Stimulated activated CD4-positive, alpha-beta T cell treated with anti-CD3 and anti-CD28 coated beads, TNF-alpha, amount 100 ng/mL, for 4 hours (primary cell): Measurements from ENCODE around the gene EIF1AD.
"Not testable (repeated sequence)": the region's sequence is repeated elsewhere in the genome, so short reads cannot be mapped to it uniquely, and the experiment has no call there.

Experiments used
- DNase-seq, 3 experiments: peaks; one replicate each; pipeline ENCODE4 v3.0.0-alpha.2; 2020; ENCODE audit warnings: low read depth in 3 of 3

The EIF1AD gene, protein sequence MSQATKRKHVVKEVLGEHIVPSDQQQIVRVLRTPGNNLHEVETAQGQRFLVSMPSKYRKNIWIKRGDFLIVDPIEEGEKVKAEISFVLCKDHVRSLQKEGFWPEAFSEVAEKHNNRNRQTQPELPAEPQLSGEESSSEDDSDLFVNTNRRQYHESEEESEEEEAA

DNA sequence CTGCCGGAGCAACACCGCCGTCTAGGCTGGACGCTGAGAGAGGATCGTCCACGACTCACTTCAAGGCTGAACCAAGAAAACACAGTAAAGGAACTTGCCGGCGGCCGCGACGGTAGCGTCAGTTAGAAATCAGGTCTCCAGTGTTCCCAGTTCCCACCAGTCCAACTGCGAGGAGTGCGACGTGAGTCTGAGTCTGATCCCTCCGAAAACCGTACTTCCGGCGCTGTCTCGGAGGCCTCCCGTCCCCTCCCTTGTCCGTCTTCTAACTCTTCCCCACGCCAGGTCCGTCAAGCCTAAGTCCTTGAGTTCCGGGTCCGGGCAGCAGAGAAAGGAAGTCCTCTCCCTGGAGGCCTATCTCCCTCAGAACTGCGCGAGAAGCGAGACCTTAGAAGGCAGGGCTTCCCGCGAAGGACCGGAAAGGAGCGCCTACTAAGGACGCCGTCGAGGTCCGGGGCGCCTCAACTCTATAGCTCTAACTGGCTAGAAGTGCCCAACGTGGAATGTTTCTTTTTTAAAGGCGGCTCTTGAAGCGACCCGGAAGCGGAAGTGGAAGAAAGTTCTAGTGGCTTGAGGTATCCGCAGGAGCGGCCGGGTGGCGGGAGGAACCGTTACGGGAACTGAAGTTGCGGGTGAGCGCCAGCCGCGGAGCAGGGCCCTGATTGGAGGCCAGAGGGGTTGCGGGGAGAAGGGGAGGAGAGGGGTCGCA, at the start of gene EIF1AD, which contains the start of gene BANF1:
EIF1AD (minus strand) TSS at position 216 of the 706 bp plus-strand sequence. CDS start 1,768 bp downstream, outside the sequence.
BANF1 (plus strand) TSS at position 562 of the 706 bp plus-strand sequence. CDS start 748 bp downstream, outside the sequence.
- peak; percentile 78 to 84 (median 82) for DNase-seq

DNA sequence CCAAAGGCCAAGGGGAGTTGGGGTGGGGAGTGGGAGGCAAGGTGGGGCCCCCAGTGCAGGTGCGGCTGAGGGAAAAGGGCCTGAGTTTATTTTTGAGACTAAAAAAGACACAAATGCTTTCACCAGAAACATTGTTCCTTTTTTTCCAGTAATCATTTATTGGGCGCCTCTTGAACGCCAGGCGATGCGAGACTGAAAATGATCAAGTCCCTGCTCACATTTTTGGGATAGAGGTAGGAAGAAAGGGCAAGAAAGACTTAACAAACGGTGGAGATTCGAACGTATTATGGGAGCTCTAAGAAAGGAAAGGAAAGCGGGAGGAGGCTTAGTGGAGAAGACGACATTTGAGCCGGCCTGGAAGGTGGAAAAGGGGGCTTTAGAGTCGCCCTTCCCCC, 49.4 kb upstream of the EIF1AD start:
- DNase-seq = no peak

- DNase-seq = no peak
Measured at GRCh38 chr11:66050581-66051231, 48.7 kb upstream of the EIF1AD start.

- no peak for DNase-seq
Measured at GRCh38 chr11:66048547-66049323, 46.8 kb upstream of the EIF1AD start, which contains the start of gene GAL3ST3. GAL3ST3 (minus strand) TSS chr11:66049161; CDS start chr11:66045415, 3,746 bp downstream.

DNA sequence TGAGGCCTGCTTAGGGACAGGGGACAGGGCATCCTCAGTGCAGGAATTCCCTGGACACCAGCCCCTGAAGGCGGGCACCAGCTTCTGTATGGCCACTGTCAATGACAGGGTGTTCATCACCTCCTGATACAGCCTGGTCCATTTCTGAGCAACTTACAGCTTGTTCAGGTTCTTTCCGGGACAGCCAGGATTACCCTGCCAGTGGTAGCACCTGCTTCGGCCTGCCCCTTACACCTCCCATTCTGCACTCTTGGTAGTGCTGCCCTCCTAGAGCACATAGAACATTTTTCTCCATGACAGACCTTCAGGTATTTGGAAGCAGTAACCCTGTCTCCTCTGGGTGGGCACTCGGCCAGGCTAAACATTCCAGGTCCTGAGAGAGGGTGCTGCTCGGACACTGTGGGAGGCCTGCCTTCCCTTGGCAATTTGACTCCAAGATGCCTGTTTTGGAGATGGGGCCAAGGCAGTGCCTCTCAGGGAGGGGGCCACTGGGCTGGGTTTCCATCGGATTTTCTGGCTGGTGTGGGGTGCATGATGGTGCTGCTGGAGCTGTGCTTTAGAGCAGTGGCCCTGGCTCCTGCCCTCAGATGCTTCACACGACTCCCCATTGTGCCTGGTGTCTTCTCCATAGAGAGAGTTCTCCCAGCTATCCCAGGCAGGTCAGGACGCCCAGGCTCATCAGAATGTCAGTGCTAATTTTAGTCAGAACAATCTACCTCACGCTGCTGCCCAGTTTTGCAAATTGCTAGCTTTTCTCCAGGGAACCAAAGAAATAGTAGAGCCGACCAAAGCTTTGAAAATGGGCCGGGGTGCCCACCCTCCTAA, 45.8 kb upstream of the EIF1AD start:
- DNase-seq = no peak

DNA sequence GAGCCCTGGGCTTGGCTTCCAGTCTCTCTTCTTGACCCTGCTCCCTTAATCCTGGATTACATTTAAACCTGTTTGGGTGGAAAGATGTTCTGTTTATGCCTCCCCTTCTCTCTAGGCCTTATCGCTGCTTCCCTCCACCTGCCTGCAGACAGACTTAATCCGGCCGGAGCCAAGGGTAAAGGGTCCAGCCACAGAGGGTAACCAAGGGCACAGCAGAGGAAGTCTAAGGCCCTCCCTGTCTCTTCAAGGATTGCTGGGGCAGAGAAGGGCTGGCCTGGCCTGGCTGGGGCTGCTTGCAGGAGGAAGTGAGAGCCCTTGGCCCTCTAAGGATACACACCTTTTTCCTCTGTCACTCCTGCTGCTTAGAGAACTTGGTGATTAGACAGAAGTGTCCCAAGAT, 44.9 kb upstream of the EIF1AD start:
- DNase-seq = no peak

DNA sequence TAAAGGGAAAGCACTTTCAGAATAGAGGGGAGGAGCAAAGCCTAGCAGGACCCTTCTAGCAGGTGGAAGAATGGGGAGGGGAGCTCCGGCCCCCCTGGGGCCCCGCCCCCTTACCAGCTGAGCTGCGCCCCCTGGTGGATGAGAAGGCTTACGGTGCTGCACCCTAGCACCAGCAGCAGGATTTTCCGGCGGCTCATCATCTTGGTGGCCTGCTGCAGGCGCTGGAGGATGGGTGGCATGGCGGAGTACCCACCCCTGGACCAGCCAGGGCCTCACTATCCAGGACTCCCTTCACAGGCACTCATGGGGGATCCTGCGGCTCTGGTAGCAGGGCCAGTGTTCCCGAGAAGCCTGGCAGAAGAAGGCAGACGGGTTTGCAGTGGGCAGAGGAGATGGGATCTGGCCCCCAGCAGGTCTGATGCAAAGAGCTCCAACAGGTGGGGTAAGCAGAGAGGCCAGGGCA, 43.3 kb upstream of the EIF1AD start:
- DNase-seq = peak; percentile 72 to 78 (median 73)

DNA sequence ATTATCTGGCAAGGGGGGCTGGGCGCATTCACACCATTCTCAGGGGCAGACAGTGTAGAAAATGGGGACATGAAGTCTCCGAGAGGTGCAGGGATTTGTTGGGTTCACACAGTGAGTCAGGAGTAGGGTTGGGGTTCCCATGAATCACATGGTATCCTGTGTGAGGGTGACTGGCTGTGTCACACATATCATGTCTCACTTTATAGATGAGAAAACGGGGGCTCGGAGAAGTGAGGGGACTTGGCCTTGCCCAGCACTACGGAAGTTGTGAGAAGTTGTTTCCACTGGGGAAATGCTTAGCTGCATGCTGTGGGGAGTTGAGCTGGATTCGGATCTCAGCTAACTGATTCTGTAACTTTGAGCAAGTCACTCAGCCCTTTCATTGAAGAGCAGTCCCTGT, 42.8 kb upstream of the EIF1AD start:
- no peak for DNase-seq

- DNase-seq = no peak
Measured at GRCh38 chr11:66042996-66043906, 41.3 kb upstream of the EIF1AD start.

DNA sequence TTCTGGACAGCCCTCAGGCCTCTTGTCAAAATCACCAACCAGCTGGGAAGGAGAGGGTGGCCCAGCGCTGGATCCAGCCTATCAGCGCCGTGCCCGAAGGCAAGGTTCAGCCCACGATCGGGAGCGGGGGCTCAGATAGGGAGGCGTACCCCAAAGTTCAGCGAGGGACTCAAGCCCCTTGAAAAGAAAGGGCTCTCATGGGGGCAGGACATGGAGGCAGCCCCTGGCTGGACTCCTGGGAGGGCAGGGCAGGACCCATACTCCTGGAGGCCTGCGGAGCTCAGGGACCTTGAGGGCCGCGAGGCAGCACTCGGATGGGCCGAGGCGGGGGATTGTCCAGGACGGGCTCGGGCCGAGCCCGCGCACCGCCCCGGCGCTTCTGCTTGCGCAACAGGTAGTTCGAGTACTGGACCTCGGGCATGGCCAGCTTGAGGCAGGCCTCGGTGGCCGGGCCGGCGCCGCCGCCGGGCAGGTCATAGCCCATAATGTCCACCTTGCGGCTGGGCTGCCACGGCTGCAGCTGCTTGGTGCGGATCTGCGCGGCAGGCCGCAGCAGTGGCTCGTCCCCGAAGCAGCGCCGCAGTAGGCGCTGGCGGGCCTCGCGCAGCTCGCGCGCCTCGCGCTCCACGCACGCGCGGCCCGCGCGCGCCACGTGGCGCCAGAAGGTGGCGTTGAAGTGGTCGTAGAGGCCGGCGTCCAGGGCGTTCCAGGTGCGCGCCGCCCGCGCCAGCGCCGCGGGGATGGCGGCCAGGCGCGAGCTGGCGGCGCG, 40.5 kb upstream of the EIF1AD start:
- DNase-seq = no peak

DNA sequence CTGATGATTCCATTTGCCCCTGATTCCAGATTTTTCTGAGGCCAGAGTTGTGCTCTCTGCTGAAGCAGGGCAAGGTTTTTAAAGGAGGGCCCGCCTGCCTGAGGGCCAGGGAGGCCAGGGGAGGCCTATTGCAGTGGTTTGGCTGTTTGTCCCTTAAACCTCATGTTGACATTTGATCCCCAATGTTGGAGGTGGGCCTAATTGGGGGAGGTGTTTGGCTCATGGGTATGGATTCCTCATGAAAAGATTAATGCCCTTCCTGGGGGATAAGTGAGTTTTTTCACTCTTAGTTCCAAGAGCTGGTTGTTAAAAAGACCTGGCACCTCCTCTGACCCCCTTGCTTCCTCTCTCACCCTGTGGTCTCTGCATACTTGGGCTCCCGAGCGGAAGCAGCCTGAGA, 37.8 kb upstream of the EIF1AD start:
- DNase-seq = no peak

DNA sequence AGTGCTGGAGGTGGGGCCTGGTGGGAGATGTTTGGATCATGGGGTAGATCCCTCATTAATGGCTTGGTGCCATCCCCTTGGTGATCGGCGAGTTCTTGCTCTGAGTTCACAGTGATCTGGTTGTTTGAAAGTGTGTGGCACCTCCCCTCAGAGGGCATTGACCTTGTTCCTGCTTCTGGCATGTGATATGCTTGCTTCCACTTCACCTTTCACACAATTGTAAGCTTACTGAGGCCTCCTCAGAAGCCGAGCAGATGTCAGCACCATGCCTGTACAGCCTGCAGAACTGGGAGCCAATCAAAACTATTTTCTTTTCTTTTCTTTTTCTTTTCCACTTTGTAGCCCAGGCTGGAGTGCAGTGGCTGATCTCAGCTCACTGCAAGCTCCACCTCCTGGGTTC, 35.4 kb upstream of the EIF1AD start:
- no peak for DNase-seq

GRCh38 chr11:66036334-66036710, 34.4 kb upstream of the EIF1AD start:
- no peak for DNase-seq

DNA sequence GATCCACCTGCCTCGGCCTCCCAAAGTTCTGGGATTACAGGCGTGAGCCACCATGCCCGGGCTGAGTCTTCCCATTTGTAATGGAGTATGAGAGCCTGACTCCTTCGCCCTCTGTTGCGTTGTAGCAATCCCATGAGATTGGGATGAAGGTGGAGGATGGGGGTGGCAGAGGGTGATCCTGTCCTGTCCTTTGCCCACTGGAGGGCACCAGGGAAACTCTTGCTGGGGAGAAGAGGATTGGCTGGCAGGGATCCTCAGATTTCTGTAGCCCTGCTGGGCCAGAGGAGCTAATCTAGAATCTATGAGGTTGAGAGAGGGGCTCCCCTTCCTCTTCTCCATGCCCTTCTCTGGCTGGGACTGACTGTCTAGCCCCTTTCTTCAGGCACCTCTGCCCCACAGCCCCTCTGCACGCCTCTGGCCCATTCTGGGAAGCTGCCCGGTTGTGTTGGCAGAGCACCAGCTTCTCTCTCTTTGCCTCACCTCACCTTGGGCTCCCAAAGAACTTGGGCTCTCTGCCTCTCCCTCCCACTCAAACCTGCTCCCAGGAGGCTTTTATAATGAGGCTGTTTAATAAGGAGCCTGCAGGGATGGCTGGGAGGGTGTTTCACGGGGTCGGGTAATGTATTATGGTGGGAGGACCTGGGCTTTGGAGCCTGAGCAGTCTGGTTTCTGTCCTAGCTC, 33.8 kb upstream of the EIF1AD start:
- no peak for DNase-seq

DNA sequence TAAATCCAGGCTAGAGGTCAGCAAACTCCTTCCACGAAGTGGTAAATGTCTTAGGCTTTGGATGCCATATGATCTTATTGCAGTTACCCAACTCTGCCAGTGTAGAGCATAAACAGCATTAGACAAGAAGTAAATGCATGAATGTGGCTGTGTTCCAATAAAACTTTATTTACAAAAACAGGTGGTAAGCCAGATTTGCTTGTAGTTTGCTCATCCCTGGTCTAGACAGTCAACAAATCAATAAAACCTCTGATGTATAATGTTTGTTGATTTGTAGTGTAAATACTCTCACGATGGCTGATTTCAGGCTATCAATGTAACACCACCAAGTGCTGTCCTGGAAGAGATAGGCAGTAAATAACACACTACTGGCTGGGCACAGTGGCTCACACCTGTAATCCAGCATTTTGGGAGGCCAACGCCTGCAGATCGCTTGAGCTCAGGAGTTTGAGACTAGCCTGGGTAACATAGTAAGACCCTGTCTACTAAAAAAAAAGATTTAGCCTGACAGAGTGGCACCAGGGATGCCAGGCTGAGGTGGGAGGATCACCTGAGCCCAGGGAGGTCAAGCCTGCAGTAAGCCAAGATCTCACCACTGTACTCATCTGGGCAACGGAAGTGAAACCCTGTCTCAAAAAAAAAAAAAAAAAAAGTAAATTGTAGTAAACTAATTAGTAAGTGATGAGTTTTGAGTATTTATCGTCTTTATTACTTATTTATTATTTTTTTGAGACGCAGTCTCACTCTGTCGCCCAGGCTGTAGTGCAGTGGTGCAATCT, 31.2 kb upstream of the EIF1AD start:
- no peak for DNase-seq

DNA sequence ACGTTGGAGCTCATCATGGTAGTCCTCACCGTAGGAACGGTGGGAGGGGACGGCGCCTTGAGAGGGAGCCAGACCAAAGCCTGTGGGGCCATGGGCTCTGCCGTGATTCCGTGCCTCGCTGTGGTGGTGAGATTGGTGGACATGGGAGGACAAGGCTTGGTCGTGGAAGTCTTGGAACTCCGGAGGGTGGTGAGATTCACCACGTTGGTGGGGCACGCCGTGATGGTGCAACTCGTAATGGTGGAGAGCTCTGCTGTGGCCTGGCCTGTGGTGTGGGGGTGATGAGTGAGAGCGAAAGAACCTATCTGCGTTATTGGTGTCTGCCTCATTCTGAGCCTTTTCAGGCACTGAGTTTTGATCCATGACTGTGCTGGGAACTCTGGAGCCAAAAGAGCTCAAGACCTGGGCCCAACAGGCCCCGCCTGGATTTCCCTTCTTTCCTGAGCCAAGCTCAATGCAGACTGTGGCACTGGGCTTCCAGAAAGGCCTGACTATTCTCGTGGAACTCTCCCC, 24.1 kb upstream of the EIF1AD start, which contains the start of gene CATSPER1:
CATSPER1 (minus strand) TSS at position 463 of the 513 bp plus-strand sequence; CDS start at position 363, 100 bp downstream.
- no peak for DNase-seq

DNA sequence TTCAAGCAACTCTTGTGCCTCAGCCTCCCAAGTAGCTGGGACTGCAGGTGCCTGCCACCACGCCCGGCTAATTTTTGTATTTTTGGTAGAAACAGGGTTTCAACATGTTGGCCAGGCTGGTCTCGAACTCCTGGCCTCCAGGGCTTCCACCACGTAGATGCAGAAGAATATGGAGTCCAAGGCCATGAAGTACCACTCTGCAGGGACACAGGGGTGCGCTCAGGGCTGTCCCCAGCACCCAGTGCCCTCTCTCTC, 21.2 kb upstream of the EIF1AD start:
- DNase-seq = not testable (repeated sequence)
